ENCODE measurements around the gene CPA4. TPM values are rescaled to one million over a fixed set of nuclear protein-coding genes. Genes with fewer than 3 reads are reported as not detected.

CPA4 gene
- total RNA-seq, 2 experiments from 2014 or later = not detected

DNA sequence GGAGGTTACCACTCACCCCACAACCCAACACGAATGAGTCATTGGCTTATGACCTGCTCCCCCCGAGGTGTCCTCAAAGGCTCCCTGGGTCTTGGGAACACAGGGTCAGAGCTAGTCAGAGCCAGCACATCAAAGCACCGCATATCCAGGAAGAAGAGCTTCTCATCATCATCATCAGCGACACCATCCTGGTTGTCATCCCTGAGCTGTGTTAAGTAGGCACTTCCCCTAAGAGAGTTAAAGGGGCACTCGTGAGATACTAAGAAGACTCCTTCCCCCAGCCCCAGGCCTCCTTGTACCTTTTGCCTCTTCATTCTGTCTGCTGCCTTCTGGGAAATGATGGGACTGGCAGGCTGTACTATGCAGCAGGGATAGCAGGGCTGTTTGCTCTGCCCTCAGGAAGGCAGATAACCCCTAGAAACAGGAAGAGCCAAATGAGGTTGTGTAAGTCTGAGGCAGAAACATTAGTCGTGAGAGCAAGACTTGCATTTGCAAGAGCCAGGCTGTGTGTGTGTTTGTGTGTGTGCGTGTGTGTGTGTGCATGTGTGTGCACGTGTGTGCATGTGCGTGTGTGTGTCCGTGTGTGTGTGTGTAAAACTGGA, 76.2 kb downstream of the CPA4 start:
- DNase-seq = peak; percentile 28
- peak overlapping the region; percentile 84 for H3K27ac Mint-ChIP-seq

DNA sequence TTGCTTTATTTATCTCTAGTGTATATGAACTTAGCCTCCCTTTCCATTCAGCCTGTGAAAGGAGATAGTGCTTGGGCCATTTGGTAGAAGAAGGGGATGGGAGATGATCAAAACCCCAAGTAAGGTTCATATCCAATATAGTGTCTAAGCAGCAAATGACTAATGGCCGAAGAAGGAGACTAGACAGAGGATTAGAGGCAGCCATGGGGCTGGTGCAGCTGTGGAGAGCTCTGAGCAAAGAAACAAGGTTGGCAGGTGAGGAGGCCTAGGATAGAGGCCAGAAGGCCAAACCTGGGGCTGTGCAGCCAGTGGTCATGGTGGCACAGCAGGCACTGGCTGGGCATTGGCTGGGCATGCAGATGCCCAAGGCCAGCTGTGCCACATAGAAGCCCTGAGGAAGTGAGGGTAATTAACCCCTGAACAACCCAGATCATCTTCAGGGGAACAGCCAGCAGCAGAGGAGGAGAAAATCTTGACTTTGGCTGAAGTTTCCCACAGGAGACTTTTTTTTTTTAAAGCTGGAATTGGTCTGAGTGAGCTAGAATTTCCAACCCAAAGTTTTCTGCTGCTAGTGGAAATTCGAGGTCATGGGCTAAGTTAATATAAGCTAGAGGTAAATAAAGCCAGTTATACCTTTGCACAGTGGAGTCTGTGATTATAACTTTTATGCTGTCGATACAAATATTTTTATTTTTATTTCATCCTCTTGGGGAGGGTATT, 77.0 kb downstream of the CPA4 start:
- Mint-ChIP-seq H3K27me3 (no peaks in the 10 kb centered on the region), H3K27ac (peak overlapping the region; percentile 84), H3K4me3 (no peak overlapping the region), H3K36me3 (peaks cover 6% of the 10 kb centered on the region), H3K4me1 (peaks cover 42% of the 10 kb centered on the region), H3K9me3 (peaks cover 2% of the 10 kb centered on the region)
- DNase-seq = no peak

More for the DNA sequence above, 76.2 kb downstream of the CPA4 start:
- Mint-ChIP-seq H3K4me1 (peaks cover 46% of the 10 kb centered on the region), H3K36me3 (peaks cover 6% of the 10 kb centered on the region), H3K4me3 (peak overlapping the region; percentile 26), H3K27me3 (no peaks in the 10 kb centered on the region), H3K9me3 (peaks cover 2% of the 10 kb centered on the region)

DNA sequence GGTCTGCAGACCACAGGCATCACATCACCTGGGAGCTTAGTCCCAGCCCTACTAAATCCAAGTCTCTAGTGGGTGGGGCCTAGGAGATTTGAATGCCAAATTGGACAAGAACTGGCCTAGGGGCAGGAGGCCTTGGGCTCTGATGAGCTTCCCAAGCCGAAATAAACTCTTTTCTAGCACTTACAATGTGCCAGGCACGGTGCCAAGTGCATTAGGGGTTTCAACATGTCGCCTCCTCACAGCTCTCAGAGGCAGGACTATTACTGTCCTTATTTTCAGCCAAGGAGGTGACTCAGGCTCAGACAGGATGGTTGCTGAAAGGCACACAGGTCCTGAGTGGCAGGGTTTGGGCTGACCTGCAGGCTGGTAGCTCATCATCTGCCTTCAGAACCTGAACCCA, 78.1 kb downstream of the CPA4 start:
- peaks cover 6% of the 10 kb centered on the region for H3K36me3 Mint-ChIP-seq
- no peak for DNase-seq
- peaks cover 33% of the 10 kb centered on the region for H3K4me1 Mint-ChIP-seq
- H3K27ac Mint-ChIP-seq = no peak overlapping the region
- no peaks in the 10 kb centered on the region for H3K27me3 Mint-ChIP-seq
- H3K4me3 Mint-ChIP-seq = no peak overlapping the region
- peaks cover 4% of the 10 kb centered on the region for H3K9me3 Mint-ChIP-seq

DNA sequence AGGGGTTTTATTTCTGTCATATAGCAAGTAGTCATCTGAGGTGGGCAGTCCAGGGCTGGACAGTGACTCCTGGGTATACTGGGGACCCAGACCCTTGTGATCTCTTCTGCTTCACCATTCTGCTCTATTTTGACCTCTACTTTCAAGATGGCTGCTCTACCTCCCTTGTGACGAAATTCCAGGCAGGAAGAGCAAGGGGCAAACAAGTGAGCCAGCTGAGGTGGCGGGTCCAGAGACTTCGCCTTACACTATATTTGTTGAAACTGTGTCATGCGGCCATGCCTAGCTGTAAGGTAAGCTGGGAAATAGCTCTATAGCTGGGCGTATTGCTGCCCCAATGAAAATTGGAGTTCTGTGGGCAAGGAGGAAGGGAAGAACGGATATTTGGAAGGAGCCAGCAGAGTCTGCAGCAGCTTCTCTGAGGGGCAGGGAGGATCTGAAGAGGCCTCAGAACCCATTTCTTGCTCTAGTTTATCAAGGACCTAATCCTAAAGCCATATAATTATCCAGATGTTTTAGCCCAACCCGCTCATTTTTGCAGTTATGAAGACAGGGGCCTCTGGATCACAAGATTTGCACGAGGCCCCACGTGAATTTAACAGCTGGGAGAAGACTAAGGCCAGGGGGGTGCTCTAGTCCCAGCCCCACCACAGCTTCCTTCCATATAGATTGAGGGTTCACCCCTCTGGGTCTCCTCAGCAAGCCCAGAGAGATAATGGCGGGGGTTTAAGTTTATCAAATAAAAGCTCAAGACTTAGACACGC, 79.6 kb downstream of the CPA4 start:
- no peak overlapping the region for H3K27ac Mint-ChIP-seq
- no peaks in the 10 kb centered on the region for H3K27me3 Mint-ChIP-seq
- H3K4me1 Mint-ChIP-seq = peaks cover 22% of the 10 kb centered on the region
- peaks cover 8% of the 10 kb centered on the region for H3K9me3 Mint-ChIP-seq
- no peak overlapping the region for H3K4me3 Mint-ChIP-seq
- DNase-seq = no peak
- H3K36me3 Mint-ChIP-seq = no peaks in the 10 kb centered on the region

Other genes with a start within 250 kb of the CPA4 start
- gene ZC3HC1, start 241.8 kb upstream of the CPA4 start, total RNA-seq = 10 to 100 TPM; 27.6 to 27.9 TPM
- 10 to 100 TPM; 15.3 TPM for gene KLHDC10, start 222.6 kb upstream of the CPA4 start, total RNA-seq
- gene TMEM209, start 87.8 kb upstream of the CPA4 start, total RNA-seq = 10 to 100 TPM; 47.2 to 52.4 TPM
- gene SSMEM1, start 85.3 kb upstream of the CPA4 start, total RNA-seq = not detected
- under 1 TPM in 1 of 2 experiments, not detected in 1; 0.16 TPM for gene CPA2, start 26.3 kb upstream of the CPA4 start, total RNA-seq
- 1 to 10 TPM; 3.5 to 3.6 TPM for gene CPA5, start 51.7 kb downstream of the CPA4 start, total RNA-seq
- not detected for gene CPA1, start 87.3 kb downstream of the CPA4 start, total RNA-seq
- 10 to 100 TPM; 22.3 to 26.5 TPM for gene CEP41, start 147.9 kb downstream of the CPA4 start, total RNA-seq
- 10 to 100 TPM; 15.1 to 18.4 TPM for gene MEST, start 198.9 kb downstream of the CPA4 start, total RNA-seq

Measured in activated naive CD8-positive, alpha-beta T cell treated with anti-CD3 and anti-CD28 coated beads for 36 hours (primary cell).